UCSD-AML1 (cell line): ENCODE results near the gene SLC39A3.

Source experiments
- DNase-seq: peaks from one replicate; lab custom pipeline; 2025; ENCODE audit not compliant: unreplicated experiment; lab: John Stamatoyannopoulos, UW

The SLC39A3 gene

DNA sequence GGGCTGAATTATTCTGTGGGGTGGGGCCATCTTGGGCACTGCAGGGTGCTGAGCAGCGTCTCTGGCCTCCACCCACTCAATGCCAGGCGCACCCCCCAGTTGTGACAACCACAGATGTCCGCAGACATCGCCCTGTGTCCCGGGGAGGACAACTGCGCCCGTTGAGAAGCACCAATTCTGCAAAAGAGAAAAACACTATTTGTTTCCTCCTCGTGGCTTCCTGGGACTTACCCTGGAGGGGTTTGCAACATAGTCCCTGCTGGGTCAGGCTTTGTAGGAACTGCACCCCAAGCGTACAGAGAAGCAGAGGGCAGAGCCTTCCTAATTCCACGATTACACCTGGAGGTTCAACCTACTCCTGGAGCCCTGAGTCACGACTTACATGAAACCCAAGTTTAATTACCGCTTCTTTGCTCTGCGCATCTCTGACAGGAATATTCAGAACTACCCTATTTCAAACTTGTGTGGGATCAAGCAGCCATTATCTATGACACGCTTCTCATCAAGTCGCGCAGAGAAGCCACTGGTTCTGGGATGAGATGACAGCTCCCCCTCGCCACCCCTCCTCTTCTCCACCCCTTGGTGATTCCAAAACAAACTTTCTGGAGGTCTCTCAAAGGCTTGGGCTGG is 11.1 kb upstream of the SLC39A3 start:
- no peak for DNase-seq

DNA sequence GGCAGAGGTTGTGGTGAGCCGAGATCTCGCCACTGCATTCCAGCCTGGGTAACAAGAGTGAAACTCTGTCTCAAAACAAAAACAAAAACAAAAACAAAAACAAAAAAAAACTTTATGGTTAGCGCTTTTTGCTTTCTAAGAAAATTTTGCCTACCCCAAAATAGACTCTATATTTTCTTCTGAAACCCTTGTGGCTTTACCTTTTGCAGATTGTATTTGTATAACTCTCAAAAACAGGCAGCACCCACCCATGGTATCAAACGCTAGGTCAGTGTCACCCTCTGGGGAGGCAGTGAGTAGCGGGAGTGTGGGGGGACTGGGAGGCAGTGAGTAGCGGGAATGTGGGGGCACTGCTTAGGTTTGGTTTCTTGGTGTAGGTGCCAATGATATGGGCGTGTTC is 7.5 kb upstream of the SLC39A3 start:
- no peak for DNase-seq

DNA sequence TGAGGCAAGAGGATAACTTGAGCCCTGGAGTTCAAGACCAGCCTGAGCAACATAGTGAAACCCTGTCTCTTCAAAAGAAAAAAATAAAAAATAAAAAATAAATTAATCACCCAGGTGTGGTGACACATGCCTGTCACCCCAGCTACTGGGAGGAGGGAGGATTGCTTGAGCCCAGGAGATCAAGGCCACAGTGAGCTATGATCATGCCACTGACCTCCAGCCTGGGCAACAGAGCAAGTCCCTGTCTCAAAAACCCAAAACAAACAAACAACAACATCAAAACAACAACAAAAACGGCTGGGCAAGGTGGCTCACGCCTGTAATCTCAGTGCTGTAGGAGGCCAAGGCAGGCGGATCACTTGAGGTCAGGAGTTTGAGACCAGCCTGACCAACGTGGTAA is 4.3 kb upstream of the SLC39A3 start:
- no peak for DNase-seq

DNA sequence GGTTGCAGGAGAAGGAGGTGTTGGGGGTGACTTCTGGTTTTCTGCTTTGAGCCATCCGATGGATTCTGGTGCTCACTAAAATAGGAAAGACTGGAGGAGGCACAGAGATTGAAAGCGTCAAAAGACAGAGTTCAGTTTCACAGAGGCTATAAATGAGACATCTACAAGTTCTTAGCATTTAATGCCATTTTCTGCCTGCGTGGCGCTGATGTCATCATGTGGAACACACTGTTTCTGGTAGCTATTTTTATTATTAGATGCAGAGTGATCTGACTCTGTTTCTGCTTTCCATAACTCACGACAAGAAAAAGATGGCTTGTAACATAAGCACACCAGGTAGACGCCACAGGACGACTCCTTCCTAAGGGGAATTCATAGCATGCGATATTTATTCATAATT is 3.3 kb upstream of the SLC39A3 start:
- DNase-seq, result no peak

DNA sequence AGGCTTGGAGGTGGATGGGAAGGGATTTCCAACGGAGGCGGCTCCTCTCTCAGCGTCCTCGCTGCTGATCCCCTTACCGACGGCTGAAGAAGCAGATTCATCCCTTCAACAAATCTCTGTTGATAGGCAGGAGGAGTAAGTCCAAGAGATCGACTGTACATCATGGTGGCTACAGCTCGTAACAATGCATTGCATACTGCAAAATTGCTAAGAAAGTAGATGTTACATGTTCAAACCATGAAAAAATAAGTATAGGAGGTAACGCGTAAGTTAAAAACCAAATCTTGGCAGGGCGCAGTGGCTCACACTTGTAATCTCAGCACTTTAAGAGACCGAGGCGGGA is 468 bp upstream of the SLC39A3 start:
- DNase-seq, result no peak

DNA sequence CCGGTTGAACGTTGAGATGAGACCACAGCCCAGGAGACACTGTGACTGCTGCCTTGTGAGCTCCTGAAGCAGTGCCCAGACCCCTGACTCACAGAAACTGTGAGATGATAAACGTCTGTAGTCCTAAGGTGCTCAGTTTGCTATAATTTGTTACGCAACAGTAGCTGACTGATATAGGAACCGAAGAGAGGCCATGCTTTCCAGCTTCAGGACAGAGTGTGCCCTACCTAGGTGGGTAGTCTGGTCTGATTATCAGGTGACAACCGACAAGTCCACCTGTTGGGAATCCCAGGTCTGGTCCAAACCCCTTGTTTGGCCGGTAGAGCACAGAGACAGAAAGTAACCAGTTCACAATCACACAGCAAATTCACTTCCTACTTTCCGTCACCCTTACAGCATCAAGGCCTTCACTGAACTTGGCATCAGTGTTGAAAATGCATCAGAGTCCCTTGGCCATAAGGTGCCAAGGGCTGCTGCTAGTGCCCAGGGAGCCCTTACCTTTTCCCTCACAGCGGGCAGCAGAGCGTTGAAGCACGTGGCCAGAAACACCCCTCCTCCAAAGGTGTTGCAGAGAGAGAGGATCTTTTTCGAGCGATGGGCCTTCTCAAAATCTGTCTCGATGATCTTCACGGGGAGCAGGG is 3.1 kb downstream of the SLC39A3 start:
- DNase-seq, result no peak

DNA sequence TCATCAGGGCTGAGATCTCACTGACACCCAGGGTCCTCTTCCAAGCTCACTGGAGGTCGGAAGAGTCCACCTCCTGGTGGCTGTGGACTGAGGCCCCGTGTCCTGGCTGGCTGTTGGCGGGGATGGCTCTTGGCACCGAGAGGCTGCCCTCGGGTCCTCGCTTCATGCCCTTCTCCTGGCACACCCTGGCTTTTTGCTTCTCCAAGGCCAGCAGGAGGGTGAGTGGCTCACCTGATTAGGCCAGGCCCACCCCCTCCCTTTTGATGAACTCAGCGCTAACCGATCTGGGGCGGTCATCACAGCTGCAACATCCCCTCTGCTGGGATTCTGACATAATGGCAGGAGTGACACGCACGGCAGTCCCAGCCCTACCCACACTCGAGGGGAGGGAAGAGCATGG is 4.4 kb downstream of the SLC39A3 start:
- no peak for DNase-seq

DNA sequence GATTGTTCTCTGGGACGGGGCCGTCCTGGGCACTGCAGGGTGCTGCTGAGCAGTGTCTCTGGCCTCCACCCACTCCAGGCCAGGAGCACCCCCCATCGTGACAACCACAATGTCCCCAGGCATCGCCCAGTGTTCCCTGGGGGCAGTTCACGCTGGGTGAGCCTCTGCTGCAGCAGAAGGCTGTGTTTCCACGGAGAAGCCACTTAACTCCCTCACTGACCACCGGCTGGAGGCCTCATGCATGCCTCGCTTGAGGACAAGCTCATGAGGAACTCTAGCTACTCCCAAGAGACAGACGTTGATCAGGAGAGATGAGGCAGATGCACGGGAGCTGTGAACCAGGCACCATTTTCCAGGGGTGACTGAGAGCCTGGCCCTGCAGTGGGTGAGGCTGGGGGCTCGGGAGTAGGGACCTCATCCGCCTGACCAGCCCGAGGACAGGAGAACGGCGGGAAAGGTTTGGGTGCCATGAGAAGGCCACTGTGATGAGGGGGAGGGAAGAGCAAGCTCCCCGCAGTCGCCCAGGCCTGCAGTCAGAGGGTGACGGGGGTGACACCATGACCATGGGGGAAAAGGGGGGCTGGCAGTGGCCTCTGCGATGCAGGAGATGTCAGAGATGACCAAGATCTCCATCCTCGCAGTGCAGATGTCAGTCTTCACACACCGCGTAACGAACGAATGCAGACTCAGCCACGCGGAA is 5.1 kb downstream of the SLC39A3 start:
- DNase-seq, result no peak

DNA sequence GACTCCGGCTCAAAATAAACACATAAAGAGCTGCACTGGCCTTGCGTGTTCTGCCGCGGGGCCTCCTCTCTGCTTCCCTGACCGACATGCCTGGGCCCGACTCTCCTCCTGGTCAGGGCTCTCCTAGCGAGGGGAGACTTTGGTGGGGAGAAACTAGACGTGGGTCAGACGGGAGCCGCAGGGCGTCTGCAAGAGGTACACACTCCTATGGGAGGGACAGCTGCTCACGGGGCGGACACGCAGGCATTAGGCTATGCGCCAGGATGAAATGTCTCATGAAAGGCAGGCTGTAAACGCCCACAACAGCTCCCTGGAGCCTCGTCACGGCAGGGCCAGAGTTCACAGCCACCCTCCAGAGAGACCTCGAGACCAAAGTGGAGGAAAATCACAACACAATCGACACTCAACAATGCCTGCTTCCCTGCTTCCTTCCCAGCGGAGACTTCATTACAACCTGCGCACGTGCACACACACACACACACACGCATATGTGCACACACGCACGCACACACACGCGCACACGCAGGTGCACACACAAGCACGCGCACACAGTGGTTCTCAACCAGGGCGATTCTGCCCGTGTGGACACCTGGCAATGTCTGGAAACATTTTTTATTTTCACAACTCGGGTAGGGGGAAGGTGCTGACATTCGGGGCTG is 5.8 kb downstream of the SLC39A3 start:
- no peak for DNase-seq

DNA sequence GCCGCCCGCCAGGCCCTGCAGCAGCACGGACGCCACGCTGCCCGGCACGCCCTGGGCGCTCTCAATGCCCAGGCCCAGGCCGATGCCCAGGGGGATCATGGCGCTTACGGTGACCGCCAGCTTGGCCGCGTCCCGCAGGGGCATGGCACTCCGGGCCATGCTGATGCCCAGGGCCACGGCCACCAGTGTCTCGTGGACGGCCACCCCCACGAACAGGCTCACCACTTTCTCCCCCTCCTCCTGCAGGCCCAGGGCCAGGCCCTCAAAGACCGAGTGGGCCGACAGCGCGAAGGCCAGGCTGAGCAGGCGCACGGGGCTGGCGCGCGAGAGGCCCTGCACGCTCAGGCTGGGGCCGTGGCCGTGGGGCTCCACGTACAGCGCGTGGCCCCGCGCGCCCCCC is 6.9 kb downstream of the SLC39A3 start:
- no peak for DNase-seq

DNA sequence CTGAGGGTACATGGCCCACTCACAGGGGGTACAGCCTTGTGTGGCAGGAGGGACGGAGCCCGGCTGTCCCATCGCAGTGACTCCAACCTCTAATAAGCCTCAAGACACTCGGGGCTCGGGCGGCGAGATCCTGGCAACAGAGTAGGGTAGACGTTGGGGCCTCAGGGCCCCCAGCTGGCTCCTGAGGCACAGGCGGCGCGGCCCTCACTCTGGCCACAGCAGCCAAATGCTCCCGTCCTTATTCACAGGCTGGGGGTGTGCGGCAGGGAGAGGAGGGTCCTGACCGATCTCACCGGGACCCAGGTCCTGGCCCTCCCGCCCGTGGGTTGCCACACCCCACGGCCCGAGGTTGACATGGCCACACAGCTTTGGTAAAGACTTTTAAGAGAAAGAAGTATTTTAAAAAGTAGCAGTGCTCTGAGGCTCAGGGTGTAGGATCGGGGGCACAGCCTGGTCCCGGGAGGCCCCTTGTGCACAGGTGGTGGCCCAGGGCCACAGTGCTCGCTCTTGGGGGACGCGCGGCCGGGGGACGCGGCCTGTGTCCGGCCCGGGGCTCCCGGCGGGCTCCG is 7.6 kb downstream of the SLC39A3 start:
- no peak for DNase-seq

DNA sequence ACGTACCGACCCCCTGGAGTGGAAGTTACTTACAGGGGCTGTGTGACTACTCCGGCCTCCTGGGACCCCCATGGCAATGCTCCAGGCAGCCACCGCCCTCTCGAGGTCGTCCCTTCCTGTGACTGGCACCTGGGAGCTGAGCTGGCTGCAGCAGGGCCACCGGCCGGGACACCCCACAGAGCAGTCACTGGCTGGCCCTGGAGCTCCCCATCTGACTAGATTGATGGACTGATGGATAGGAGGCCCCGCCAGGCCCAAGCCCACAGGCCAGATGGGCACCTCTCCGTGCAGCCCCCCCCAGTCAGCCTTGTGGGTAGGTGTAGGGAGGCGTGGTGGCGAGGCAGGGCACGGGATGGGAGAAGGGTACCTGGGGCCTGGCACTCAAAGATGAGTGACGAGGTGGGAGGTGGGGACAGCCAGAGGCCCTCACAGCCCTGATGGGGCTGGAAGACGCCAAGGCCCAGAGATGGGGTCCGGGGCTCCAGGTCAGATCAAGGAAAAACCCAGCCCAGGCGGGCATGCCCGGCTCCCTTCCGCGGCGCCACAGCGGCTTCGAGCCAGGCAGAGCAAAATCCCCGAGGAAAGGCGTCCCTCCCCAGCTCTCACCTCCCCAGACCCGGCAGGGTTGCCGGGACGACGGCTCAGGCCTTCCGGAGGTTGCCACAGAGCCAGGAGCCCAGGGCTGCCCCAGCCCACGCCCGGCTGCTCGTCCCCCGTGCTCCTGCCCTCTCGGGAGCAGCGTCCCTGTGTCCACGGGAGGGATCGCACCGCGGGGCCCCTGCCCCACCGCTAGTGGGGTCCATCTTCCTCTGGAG is 8.4 kb downstream of the SLC39A3 start:
- DNase-seq, result no peak

DNA sequence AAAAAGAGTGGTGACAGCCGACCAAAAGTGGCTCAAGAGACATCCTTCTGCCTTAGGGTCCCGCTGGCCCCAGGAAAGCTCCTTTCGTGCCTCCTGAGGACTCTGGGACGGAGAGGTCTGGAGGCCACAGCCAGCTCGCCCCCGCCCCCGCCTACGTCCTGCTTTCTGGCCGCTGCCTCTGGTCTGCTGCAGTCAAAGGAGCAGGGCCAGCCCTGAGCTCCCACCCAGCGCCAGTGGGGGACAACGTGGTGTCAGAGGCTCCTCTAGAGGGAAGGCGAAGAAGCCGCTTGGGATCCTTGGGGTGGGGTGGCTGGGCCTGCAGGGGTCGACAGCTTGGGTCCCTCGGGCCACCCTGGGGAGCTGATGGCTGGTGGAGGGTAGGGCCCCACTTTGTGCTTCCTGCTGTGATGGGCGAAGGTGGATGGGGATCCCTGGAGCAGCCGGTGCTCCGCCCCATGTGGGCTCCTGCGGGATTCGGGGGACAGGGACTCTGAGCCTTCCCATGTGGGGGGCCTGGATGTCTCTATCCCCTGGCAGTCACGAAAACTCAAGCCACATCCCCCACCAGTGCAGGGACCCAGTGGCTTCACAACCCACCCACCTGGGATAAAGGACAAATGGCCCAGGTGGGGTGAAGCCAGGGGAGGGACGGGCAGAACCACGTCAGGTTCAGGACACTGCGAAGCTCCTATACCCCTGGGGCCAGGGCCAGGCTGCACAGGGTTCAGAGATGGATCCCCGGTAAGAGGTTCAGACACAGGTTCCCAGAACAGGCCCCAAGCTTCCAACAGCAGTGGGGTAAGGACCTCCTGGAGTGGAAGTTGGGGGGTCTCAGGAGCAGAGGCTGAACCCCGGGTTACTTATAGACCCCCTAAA is 9.6 kb downstream of the SLC39A3 start:
- DNase-seq, result no peak

DNA sequence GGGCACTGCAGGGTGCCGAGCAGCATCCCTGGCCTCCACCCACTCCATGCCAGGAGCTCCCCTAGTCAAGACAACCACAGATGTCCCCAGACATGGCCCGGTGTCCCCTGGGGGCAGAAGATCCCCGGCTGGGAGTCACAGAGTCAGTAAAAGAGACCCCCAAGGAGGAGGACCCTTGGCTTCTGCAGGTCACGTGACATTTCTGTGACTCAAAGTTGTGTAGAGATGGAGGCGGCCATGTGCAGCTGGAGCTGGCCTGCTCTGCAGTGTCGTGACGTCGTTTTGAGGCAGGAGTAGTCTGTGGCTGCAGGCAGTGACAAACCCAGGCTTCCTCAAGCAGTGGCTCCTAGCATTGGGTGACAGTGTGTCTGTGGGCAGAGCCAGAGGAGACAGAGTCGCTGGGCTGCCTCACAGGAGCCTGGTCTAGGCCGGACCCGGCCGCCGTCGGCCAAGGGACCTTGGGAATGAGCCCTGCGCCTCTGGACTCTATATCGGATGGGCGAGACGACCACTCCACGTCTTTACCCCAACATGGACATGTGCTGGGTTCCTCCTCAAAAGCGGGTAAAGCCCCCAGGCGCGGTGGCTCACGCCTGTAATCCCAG is 10.9 kb downstream of the SLC39A3 start:
- DNase-seq, result no peak

DNA sequence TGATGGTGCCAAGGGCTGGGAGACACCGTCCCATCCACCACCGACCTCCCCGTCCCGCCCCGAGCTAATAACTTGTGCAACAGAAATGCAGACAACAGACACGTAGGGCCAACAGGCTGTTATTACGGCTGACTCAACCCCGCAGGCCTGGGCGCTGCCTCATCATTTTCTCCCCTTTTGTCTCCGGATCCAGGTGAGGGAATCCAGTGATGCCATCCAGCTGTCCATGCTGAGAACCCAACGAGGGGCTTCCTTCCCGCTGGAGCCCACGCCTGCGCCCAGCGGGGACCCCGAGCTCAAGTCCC is 12.2 kb downstream of the SLC39A3 start:
- no peak for DNase-seq

DNA sequence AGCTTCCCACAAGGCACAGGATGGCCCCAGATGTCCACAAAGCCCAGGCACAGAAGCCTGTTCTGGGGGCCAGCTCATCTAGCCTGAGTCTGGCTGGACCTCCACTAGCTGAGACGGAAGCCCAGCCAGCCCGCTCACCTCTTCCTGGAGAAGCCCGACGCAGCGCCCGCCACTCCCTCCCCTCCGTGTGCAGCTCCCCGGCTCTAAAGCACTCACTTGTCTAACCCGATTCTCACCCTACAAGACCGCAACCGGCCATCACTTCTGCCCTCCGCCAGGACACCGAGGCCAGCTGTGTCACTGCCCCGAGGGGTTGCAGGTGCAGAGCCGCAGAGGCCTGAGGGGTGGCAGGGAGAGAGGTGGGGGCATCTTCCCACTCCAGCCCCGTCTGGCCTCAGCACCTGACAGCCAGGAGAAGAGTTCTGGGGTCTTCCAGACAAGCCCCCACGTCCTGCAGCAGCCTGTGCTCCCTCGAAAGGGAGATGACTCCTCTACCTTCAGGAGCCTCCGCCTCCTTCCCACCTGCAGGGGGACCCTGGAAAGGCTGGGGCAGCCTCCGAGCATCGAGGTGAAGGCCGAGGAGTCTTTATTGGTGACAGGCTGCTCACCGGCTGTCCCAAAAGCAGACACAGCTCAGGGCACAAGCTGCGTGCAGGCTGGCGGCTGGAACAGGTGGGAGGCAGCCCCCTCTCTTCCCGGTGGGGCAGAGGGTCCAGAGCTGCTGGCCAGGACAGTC is 12.7 kb downstream of the SLC39A3 start:
- DNase-seq, result no peak

DNA sequence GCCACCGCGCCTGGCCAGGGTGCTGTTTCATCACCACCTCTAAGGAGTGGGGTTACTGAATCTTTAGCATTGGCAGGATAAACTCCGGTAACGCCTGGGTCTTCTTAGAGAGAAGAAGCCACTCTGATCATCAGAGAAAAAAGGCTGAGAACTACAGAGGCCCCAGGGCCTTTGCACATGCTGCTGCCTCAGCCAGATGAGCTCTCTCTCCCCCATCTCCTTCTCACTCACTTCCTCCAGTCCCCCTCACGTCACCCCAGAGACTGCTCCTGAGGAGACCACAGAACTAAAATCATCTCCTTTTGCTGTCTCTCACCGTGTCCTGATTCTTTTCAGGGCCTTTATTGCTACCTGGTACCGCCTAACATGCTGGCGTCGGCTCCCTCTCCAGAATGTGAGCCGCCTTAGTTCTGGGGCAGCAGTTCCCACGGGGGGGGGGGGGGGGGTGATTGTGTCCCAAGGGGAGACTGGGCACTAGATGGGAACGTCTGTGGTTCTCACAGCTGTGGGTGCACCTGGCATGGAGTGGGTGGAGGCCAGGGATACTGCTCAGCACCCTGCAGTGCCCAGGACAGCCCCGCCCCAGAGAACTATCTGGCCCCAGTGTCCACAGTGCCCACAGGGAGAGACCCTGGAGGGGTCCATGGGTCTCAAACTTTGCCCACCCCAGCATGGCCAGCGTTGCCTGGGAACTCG is 13.5 kb downstream of the SLC39A3 start:
- no peak for DNase-seq

DNA sequence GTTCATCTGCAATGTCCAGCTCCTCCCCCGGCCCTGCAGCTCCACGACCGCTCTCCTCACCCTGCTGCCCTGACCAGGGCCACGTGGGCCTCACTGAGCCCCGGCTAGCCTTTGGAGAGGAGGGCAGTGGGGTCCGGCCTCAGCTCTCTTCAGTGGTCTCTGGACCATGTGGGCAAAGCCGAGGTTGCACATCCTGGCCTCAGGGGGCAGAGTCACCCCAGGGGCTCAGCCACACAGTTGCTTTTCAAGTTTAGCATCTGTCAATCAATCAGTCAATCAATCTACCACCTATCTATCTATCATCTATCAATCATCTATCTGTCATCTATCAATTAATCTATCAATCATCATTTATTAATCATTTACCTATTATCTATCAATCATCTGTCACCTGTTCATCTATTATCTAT is 15.7 kb downstream of the SLC39A3 start:
- DNase-seq, result no peak

DNA sequence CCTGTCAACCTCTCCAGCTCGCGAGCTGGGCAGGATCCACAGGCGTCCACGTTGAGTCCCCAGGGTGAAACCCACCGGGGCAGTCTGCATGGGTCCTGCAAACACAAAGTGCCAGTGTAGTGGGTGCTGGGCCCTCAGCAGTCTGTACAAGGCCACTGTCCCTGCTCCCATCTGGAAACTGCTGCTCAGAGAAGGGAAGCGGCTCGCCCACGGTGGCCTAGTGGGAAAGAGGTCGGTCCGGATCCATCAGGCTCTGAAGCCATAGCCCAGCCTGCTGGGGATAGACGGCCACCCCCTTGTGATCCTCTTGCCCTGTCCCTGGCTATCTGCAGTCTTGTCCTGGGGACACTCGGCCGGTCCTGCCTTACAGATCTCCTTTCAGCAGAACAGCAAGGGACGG is 16.1 kb downstream of the SLC39A3 start:
- DNase-seq, result no peak
